Brain microvascular endothelial cell (primary cell): ENCODE measurements around the gene NDUFB5.

Experiments used
- DNase-seq: peaks from one replicate; pipeline ENCODE4 v3.0.0-alpha.2; 2020
- H3K27ac ChIP-seq: fragments of 250-450 bp; sonication (Bioruptor Pico); 2 replicates; pipeline ENCODE4 v1.5.1; 2020; ENCODE audit warnings: mild to moderate bottlenecking, moderate library complexity
- H3K27me3 ChIP-seq: fragments of 250-450 bp; sonication (Bioruptor Pico); replicated peaks from 2 replicates; pipeline ENCODE4 v1.5.1; 2020; ENCODE audit warnings: mild to moderate bottlenecking
- H3K36me3 ChIP-seq: fragments of 250-450 bp; sonication (Bioruptor Pico); replicated peaks from 2 replicates; pipeline ENCODE4 v1.5.1; 2020; ENCODE audit warnings: mild to moderate bottlenecking
- H3K4me3 ChIP-seq: 2 replicates; pipeline ENCODE4 v1.5.1; 2011; ENCODE audit warnings: low read depth, mild to moderate bottlenecking, control low read depth, low read length, moderate library complexity
- CTCF ChIP-seq: IDR thresholded peaks from 2 replicates; pipeline ENCODE4 v1.5.1; 2011; ENCODE audit warnings: low read depth, mild to moderate bottlenecking, moderate library complexity, low read length, control low read depth, inconsistent platforms; ENCODE audit errors: missing control alignments
- in situ Hi-C: cut with HindIII; loops from 2 replicates; pipeline ENCODE4 v1.10.0; 2017; ENCODE audit warnings: low sequenced_read_pairs, low pct_ligation_motif_present

NDUFB5 gene

DNA sequence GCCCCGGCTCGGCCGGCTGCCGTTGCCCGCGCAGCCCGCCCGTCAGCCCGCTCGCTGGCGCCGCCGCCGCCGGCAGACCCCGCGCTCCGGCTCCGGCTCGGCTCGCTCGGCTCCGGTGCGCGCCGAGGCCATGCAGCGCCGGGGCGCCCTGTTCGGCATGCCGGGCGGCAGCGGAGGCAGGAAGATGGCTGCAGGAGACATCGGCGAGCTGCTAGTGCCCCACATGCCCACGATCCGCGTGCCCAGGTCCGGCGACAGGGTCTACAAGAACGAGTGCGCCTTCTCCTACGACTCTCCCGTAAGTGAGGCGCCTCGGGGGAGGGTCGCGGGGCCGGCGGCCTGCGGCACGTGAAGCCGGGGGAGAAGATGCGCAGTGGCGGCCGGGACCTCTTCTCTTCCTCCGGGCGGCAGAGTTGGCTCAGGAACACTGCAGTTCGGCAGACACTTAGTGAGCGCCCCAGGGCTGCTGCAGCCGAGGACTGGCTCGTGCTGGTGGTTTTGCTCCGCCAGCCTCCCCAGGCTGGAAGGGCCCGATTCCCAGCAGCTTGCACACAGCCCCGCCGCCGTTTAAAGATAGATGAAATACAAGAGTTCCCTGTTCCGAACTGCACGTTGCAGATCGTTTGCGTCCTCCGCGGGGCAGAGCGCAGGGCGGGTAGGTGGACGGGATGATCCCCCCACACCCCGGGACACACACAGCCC lies 48.7 kb downstream of the NDUFB5 start:
- in situ Hi-C loops: no loop called here

DNA sequence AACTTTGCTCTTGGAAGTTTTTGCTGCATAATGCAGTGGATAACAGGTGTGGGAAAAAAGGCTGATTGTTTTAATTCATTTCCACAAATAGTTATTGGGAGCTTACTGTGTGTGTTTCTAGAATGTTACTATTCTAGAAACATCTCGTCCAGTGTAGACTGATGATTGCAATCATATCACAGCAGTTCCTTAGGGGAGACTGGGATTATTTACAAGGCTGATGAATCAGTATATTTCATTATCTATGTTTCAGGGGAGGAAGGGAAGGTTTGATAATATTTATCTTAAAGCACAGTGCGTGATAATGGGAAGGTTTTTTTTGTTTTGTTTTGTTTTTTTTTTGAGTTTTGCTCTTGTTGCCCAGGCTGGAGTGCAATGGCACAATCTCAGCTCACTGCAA lies 50.6 kb downstream of the NDUFB5 start:
- in situ Hi-C loops: no loop called here
- Histone ChIP-seq H3K27me3 (no peaks in the 10 kb centered on the region), H3K4me3 (no peak overlapping the region), H3K36me3 (no peaks in the 10 kb centered on the region), H3K27ac (no peak overlapping the region)
- no peak for DNase-seq
- no peak for TF ChIP-seq CTCF

More for the DNA sequence above, 48.7 kb downstream of the NDUFB5 start:
- DNase-seq: peak; percentile 75
- peak overlapping the region; percentile 85 for H3K4me3 ChIP-seq
- no peaks in the 10 kb centered on the region for H3K27me3 ChIP-seq
- no peak for TF ChIP-seq CTCF
- H3K36me3 ChIP-seq: no peaks in the 10 kb centered on the region
- H3K27ac ChIP-seq: peak overlapping the region; percentile 79

DNA sequence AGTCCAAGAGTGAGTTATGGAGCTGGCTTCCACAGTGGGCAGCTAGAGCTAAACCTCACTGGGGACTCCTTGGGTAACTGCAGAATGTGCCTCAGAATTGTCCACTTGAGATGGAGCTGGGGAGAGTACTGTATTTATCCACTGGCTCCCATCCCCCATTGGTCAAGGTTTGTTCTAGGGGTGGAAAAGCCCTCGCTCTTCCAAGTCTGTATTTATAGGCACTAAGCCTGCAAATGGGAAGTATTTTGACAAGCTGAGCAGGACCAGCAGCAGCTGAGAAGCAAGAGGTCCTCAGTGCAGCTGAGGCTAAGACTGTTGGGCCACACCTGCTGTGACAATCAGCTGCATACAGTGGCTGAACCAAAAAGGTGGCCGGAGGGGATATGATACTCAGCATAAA lies 54.0 kb downstream of the NDUFB5 start:
- no peaks in the 10 kb centered on the region for H3K27me3 ChIP-seq
- no peak overlapping the region for H3K4me3 ChIP-seq
- no peak overlapping the region for H3K27ac ChIP-seq
- no peaks in the 10 kb centered on the region for H3K36me3 ChIP-seq
- TF ChIP-seq CTCF: no peak
- in situ Hi-C loops: no loop called here
- no peak for DNase-seq

GRCh38 chr3:179660872-179661271 lies 56.3 kb downstream of the NDUFB5 start:
- no peaks in the 10 kb centered on the region for H3K27me3 ChIP-seq
- H3K4me3 ChIP-seq: no peak overlapping the region
- no peak for DNase-seq
- H3K27ac ChIP-seq: no peak overlapping the region
- in situ Hi-C loops: no loop called here
- TF ChIP-seq CTCF: no peak
- no peaks in the 10 kb centered on the region for H3K36me3 ChIP-seq

GRCh38 chr3:179661777-179662176 lies 57.2 kb downstream of the NDUFB5 start:
- in situ Hi-C loops: no loop called here
- no peak for TF ChIP-seq CTCF
- H3K27ac ChIP-seq: no peak overlapping the region
- H3K4me3 ChIP-seq: no peak overlapping the region
- no peaks in the 10 kb centered on the region for H3K27me3 ChIP-seq
- DNase-seq: no peak
- H3K36me3 ChIP-seq: no peaks in the 10 kb centered on the region

DNA sequence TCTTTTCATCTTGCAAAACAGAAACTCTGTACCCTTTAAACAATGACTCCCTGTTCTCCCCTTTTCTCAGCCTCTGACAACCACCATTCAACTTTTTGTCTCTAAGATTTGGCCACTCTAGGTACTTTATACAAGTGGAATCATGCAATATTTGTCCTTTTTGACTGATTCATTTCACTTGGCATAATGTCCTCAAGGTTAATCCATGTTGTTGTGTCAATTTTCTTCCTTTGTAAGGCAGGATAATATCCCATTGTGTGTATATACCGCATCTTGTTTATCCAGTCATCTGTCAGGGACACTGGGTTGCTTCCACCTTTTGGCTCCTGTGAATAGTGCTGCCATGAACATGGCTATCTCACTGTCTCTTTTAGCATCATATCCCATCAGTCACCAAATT lies 58.5 kb downstream of the NDUFB5 start:
- no peaks in the 10 kb centered on the region for H3K36me3 ChIP-seq
- in situ Hi-C loops: no loop called here
- no peak for TF ChIP-seq CTCF
- no peak overlapping the region for H3K27ac ChIP-seq
- no peak overlapping the region for H3K4me3 ChIP-seq
- DNase-seq: no peak
- H3K27me3 ChIP-seq: no peaks in the 10 kb centered on the region
